ENCODE measurements around the gene SLC37A2. TPM values are rescaled to one million over a fixed set of nuclear protein-coding genes. Genes with fewer than 3 reads are reported as not detected.

The SLC37A2 gene
- total RNA-seq, 1 experiment from 2014 or later = 2.2 TPM

- TF ChIP-seq ZNF281 (CRISPR knock-in tag; IDR thresholded peaks at IDR 0.05) = no peak
- no peak for TF ChIP-seq IRF1 (CRISPR knock-in tag; IDR thresholded peaks at IDR 0.05)
- no peak for TF ChIP-seq FOXP4 (CRISPR knock-in tag; IDR thresholded peaks at IDR 0.05)
- no peak for TF ChIP-seq ZNF121 (CRISPR knock-in tag; IDR thresholded peaks at IDR 0.05)
- TF ChIP-seq ZBTB43 (CRISPR knock-in tag; IDR thresholded peaks at IDR 0.05) = no peak
- TF ChIP-seq ZNF532 (CRISPR knock-in tag; IDR thresholded peaks at IDR 0.05; ENCODE audit: borderline replicate concordance) = no peak
- TF ChIP-seq NR1H2 (CRISPR knock-in tag; IDR thresholded peaks at IDR 0.05) = no peak
- no peak for TF ChIP-seq PREB (CRISPR knock-in tag; IDR thresholded peaks at IDR 0.05; ENCODE audit: borderline replicate concordance)
- TF ChIP-seq IRF2 (CRISPR knock-in tag; IDR thresholded peaks at IDR 0.05; ENCODE audit: borderline replicate concordance, low read depth) = no peak
- TF ChIP-seq ZNF671 (CRISPR knock-in tag; IDR thresholded peaks at IDR 0.05) = no peak
These were observed 5.5 kb upstream of the SLC37A2 start (continued) for GRCh38 chr11:125057693-125058016.

- Mint-ChIP-seq H3K27ac (no peak overlapping the region), H3K4me3 (no peak overlapping the region), H3K9me3 (no peaks in the 10 kb centered on the region), H3K36me3 (no peaks in the 10 kb centered on the region), H3K27me3 (ENCODE audit: low read depth) (peaks cover 57% of the 10 kb centered on the region), H3K4me1 (peaks cover 8% of the 10 kb centered on the region; the same call in 1 of the 2 replicates)
- DNase-seq (ENCODE audit: low spot score) (no peak), ATAC-seq (no peak)
- TF ChIP-seq ZNF423 (CRISPR knock-in tag; IDR thresholded peaks at IDR 0.05) (no peak), FOXP4 (CRISPR knock-in tag; IDR thresholded peaks at IDR 0.05) (no peak), CREM (CRISPR knock-in tag; IDR thresholded peaks at IDR 0.05) (no peak), ERG (CRISPR knock-in tag; IDR thresholded peaks at IDR 0.05) (no peak), KAT7 (CRISPR knock-in tag; IDR thresholded peaks at IDR 0.05; ENCODE audit: borderline replicate concordance) (no peak), GRHL2 (CRISPR knock-in tag; IDR thresholded peaks at IDR 0.05; ENCODE audit: insufficient replicate concordance, severe bottlenecking) (no peak)
- CTCF ChIA-PET = interaction anchor here (0.9 to 1.0 kb wide), 2 partner anchors 8 to 185 kb away, joined by 3 read pairs; no protein-coding TSS in a partner anchor
- POLR2A ChIA-PET = interaction anchor here (0.6 kb wide), 1 partner anchor 453 kb away, joined by 3 read pairs; no protein-coding TSS in a partner anchor
These were observed 1.8 kb upstream of the SLC37A2 start for GRCh38 chr11:125061281-125061680.

Measured in WTC11 (cell line).